ENCODE data around the gene NABP2.
"Not testable (repeated sequence)": the region's sequence is repeated elsewhere in the genome, so short reads cannot be mapped to it uniquely, and the experiment has no call there.

The NABP2 gene

DNA sequence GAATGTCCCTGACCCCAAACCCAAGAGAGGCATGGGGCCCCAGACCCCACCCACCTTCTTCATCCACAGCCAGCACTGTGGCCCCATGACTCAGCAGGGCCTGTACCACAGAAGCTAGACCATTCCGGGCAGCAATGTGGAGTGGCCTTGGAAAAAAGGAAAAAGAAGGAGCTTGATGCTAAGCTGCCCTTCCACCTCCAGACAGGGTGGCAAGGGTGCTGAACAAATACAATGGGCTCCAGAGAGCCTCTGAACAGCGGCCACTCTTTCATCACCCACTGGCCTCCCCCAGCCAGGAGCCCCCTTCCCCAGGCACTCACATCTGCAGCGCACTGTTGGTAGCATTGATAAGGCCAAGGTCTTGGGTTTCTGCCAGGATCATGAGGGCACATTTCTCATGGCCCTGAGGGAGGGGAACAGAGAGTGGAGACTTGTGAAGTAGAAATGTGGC lies 19.6 kb downstream of the NABP2 start:
- DNase-seq (ENCODE audit: low read depth in 1 of 2, low spot score in 1 of 2) = no peak

DNA sequence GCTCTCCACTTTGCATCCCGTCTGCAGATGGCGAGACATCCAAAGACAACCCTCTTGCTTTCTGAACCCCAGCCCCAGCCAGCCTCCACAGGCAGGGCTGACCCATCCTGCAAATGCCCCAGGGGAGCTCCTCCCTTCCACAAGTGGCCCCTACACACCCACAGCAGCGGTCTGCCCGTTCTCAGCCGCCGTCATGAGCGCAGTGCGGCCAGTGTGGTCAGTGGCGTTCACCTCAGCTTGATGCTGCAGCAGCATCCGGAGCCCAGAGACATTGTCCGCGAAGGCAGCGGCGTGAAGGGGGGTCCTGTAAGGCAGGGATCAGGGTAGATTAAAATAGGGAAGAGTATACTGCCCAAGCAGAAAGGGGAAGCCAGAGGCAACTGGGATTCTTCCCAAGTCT lies 20.4 kb downstream of the NABP2 start:
- no peak for DNase-seq (ENCODE audit: low read depth in 1 of 2, low spot score in 1 of 2)

DNA sequence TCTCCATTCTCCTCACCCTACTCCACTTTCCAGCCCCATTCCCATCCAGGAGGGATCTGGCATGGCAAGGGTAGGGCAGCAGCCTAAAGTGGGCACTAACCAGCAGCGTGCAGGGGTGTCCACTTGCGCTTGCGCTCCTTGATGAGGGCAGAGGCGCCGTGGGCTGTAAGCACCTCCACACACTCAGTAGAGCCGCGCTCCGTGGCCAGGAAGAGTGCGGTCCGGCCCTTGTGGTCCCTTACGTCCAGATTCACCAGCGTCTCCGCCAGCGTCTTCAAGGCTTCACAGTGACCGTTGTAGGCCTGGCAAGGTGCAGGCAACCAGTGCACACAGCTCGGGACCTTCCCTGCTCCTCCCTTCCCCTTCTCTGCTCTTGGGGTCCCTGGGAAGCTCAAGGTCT lies 23.8 kb downstream of the NABP2 start:
- no peak for DNase-seq (ENCODE audit: low read depth in 1 of 2, low spot score in 1 of 2)

GRCh38 chr12:56248711-56249110 lies 24.6 kb downstream of the NABP2 start:
- no peak for DNase-seq (ENCODE audit: low read depth in 1 of 2, low spot score in 1 of 2)

DNA sequence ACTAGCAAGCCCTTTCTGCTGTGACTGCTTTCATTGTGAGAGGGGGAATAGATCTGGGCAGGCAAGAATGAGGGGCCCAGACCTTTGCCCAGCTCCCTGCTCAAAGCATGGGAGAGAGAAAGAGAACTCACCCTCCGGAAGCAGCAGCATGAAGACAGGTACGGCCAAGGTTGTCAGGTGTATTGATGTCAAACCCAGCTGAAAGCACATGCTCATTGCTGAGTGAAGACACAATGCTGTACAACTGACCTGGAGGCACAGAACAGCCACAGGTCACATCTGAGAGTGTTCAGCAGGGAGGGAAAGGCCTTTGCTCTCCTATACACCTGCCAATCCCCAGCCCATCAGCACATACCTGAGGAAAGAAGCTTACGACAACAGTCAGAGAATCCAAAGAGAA lies 28.5 kb downstream of the NABP2 start:
- no peak for DNase-seq (ENCODE audit: low read depth in 1 of 2, low spot score in 1 of 2)

GRCh38 chr12:56253091-56253490 lies 28.9 kb downstream of the NABP2 start:
- DNase-seq (ENCODE audit: low read depth in 1 of 2, low spot score in 1 of 2) = no peak

DNA sequence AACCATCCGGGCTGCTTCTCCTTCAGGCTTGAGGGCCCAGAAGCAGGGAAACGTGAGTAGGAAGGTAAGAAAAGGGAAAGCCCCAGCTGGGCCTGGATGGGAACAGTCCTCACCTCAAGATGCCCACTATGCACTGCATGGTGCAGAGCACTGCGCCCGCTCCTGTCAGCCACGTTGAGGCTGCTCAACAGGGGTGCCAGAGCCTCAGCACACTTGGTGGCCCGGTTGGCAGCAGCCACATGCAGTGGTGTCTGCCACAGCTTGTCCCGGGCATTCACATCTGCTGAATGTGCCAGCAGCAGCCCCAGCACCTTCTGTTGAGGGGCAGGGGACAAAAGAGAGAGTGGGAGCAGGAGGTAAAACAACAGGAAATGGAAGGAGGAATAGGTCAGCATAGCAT lies 31.5 kb downstream of the NABP2 start:
- DNase-seq (ENCODE audit: low read depth in 1 of 2, low spot score in 1 of 2) = no peak

- no peak for DNase-seq (ENCODE audit: low read depth in 1 of 2, low spot score in 1 of 2)
Observed at GRCh38 chr12:56256326-56256960, 32.3 kb downstream of the NABP2 start.

DNA sequence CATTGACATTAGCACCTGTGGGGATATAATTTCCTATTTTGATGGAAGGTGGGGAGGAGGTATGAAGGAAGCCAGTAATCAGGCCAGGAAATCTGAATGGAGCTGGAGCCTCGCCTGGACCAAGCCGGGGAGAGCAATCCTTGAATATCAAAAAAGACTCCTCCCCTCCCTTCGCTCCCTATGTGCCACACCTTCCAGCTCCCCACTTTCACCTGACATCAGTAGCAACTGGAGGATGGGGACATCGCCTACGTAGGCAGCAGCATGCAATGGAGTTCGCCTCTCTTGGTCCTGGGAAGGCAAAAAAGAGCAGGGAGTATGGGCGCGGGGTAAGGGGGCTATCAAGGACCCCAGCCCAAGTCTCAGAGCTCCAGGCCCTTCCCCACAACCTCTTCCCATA lies 32.9 kb downstream of the NABP2 start:
- no peak for DNase-seq (ENCODE audit: low read depth in 1 of 2, low spot score in 1 of 2)

DNA sequence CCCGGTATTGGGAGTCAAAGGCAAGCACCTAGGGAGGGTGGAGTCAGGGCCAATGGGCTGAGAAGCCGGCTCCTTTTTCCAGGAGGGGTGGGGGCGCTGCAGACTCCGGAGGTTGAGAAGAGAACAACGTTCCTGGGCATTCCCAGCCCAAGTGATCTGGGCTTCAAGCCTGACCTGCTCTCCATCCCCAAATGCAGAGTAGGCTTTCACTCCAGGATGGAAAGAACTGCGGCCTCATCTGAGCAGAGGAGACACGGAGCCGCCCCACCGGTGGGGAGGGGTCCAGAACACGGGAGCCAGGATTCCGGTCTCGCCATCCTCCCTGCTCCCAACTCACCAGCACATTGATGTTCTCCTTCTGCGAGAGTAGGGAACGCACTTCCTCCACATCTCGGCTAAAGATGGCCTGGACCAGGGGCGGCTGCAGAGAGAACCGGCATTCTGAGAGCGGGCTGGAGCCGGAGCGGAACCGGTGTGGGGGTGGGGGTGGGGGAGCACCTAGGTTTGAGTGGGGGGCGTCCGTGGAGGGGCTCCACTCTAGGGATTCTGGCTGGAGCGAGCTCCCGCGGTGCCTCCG lies 33.4 kb downstream of the NABP2 start:
- no peak for DNase-seq (ENCODE audit: low read depth in 1 of 2, low spot score in 1 of 2)

DNA sequence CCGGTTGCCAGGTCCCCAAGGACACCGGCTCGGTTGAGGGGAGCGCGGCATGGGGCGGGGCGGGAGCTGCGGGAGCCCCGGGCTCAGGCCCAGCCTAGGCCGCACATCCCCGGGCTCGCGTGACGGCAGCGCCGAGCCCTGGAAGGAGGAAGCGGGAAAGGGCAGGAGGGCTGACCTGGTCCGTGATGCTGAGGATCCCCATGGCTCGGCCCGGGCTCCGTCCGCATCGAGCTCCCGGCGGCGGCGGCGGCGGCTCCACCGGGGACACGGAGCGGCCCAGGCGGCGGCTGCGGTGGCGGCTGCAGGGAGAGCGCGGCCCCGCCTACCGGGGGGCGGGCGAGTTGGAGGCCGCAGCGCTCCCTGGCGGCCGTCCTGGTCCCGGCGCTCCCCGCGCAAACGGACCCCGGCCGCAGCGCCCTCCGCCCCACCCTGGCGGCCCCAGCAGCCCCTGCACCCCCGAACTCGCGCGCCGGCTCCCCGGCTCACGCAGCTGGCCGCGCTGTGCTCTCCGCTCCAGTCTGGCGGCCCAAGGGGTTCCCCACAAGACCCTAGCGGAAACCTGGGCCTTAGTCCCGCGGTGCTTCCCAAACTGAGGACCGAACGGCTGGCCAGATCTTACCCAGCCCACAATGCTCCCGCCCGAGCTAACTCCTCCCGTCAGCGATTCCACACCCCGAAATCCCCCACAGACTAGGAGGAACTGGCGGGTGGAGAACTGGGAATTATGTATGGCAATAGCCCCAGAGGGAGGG lies 34.1 kb downstream of the NABP2 start, which contains the start of gene ANKRD52:
ANKRD52 (minus strand) TSS at position 317 of the 752 bp plus-strand sequence; CDS start at position 202, 115 bp downstream.
- DNase-seq (ENCODE audit: low read depth in 1 of 2, low spot score in 1 of 2) = peak; percentile 65

- no peak for DNase-seq (ENCODE audit: low read depth in 1 of 2, low spot score in 1 of 2)
Observed at GRCh38 chr12:56258820-56259183, 34.7 kb downstream of the NABP2 start.

- no peak for DNase-seq (ENCODE audit: low read depth in 1 of 2, low spot score in 1 of 2)
Observed at GRCh38 chr12:56260380-56260779, 36.2 kb downstream of the NABP2 start.

DNA sequence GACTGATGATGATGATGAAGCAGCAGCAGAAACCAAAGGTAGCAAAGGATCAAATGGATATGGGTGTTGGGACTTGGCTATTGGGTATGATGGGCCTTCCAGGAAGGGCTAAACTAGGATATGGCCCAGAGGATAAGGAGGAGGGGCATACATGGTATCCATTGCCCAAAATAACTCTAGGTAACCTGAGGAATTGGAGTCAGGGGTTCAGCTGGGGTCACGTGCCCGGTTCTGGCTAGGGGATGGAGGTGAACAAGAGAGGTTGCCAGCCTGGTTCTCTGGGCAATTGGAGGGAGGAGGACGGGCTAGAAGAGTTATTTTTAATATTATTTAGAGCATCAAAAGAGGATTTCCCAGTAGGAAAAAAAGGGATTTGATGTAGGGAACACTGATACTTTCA lies 36.8 kb downstream of the NABP2 start:
- no peak for DNase-seq (ENCODE audit: low read depth in 1 of 2, low spot score in 1 of 2)

DNA sequence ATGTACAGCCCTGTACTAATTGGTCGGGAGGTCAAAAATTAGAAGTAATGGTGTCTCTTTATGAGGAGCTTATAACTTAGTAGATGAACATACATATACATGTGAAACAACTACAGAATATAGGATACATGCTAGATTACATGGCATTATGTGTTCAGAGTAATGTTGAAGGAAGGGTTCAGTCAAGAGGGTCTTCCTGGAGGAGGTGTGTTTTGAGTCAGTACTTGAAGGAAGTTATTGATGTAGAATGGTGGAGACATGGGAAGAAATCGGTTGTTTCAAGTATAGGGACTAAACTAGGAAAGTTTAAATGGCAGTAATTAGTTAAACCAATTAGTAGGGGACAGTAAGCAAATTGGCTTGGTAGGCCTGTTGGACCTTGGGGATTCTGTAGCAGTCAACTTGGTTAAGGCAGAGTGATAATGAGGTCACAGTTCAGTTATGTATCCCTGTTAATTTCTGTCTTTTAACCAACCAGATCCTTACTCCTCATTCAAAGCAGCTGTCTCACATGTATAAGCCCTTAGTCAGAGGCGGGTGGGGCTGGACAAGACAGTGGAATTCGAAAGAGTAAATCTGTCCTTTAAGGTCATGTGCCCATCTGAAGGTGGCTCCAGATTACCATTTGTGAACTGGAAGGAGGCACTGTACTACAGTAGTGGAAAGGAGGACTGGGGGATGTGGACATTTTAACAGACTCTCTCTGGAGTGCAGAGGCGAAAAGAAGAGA lies 37.5 kb downstream of the NABP2 start:
- DNase-seq (ENCODE audit: low read depth in 1 of 2, low spot score in 1 of 2) = no peak

- DNase-seq (ENCODE audit: low read depth in 1 of 2, low spot score in 1 of 2) = not testable (repeated sequence)
Observed at GRCh38 chr12:56262955-56263354, 38.8 kb downstream of the NABP2 start.

DNA sequence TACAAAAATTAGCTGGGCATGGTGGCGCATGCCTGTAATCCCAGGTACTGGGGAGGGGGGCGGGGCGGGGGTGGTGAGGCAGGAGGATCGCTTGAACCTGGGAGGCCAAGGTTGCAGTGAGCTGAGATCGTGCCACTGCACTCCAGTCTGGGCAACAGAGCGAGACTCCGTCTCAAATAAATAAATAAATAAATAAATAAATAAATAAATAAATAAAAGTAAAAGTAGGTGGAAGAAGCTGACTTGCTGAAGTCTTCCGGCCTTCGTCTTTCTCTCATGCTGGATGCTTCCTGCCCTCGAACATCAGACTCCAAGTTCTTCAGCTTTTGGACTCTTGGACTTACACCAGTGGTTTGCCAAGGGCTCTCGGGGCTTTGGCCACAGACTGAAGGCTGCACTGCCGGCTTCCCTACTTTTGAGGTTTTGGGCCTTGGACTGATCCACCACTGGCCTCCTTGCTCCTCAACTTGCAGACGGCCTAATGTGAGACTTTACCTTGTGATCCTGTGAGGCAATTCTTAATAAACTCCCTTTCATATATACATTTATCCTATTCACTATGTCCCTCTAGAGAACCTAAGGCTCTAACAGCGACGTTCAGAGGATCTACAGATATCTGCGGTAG lies 42.0 kb downstream of the NABP2 start:
- not testable (repeated sequence) for DNase-seq (ENCODE audit: low read depth in 1 of 2, low spot score in 1 of 2)

DNA sequence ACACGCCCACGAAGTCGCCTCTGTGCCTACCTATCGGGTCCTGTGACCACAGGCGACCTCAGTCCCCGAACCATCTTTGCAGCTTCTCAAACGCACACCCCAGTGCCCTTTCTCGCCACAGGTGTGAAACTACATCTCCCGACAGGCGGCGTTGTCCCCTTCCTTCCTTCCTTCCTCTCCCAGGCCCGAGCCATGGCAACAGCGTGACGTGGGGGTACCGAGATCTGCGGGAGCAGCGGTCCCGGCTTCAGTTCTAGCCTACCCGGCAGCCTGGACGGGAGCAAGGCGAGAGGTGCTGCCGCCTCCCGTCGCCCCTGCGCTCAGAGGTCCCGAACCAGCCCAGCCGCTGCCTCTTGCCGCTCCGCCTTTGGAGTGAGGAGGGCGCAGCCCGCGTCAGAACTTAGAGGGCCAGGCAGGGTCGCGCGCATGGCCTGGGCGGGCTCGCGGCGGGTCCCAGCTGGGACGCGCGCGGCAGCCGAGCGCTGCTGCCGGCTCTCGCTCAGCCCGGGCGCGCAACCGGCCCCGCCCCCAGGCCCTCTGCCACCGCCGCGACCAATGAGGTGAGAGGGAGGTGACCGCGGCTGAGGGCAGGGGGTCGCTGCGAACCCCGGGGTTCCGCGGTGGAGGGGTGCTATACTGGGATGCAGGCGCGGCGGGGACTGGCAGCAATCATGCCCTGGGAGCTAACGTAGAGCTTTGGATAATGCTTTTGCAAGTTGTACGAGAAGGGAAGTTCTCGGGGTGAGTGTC lies 42.7 kb downstream of the NABP2 start, which contains the start of gene COQ10A:
COQ10A (plus strand) TSS at position 250 of the 750 bp plus-strand sequence; CDS start at position 427, 177 bp downstream.
- peak; percentile 66 to 84 for DNase-seq (ENCODE audit: low read depth in 1 of 2, low spot score in 1 of 2)

DNA sequence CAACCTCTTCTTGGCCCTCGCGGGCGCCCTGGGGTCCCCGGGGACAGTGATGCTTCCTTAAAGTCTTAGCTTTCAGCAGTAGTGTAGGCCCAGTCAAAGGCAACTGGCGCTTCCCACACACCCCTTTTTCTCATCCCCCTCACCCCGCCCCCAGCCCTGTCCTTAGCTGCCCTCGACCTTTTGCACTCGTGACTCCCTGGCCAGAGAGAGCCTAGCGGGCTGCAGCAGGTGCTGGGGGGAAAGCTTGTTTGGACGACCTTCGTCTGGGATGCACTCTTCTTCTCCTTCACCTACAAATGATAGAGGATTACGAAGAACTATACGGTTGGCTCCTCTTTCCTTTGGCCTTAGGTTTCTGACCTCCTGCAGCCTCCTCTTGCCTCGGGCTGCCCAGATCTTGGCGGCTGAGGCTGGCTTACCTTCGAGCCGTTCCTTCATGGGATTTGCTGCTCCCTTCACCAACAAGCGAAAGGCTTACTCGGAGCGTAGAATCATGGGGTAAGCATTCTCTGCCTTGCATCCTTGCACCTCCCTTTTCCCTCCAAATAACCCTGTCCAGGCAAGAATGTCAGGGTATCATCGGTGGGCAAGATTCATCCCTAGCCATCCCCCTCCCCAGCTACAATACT lies 43.4 kb downstream of the NABP2 start:
- no peak for DNase-seq (ENCODE audit: low read depth in 1 of 2, low spot score in 1 of 2)

DNA sequence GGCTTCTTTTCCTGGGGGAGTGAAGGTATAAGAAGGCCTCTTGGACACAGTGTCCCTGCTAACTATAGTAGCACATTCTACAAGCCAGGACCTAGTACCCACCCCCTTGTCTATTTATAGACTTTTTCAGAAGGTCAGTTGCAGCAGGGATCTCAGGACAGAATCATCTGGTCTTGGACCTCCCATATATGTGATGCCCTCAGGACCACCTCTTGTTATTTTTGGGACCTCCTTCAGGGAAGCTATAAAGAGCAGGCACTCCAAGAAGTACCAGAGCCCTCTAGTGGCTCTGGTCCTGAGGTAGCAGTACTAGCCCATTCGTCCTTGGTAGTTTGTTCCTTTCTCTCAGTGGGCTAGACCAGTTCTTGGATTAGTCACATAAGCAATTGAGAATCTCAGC lies 46.9 kb downstream of the NABP2 start:
- DNase-seq (ENCODE audit: low read depth in 1 of 2, low spot score in 1 of 2) = no peak

Data from activated CD4-positive, alpha-beta T cell treated with anti-CD3 and anti-CD28 coated beads, Interleukin-2, amount 50 U/mL, for 24 hours (primary cell).